GM12872 (cell line): Measurements from ENCODE around the gene MRPL55.

Source experiments
- CTCF ChIP-seq: IDR thresholded peaks from 3 replicates; pipeline ENCODE4 v1.5.1; 2011; ENCODE audit warnings: low read depth, mild to moderate bottlenecking, low read length, moderate library complexity; ENCODE audit not compliant: insufficient read depth

MRPL55 gene

GRCh38 chr1:228125185-228125584, 16.1 kb upstream of the MRPL55 start:
- TF ChIP-seq CTCF: no peak

DNA sequence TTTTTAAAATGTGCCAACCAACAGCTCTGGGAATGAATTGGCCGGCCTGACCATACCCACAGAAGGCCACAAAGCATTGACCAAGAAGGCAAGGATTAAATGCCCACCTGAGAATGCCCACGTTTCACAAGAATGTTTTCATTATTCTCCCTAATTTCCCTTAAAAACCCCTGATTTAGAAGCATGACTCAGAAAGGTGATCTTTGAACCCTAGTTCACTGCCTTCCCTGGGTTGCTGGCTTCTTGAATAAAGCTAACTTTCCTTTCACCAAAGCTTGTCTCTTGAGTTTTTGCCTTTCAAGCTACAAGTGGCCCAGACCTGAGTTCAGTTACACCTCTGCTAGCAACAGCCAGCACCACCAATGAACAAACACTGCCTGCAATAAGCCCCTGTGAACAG, 14.4 kb upstream of the MRPL55 start:
- no peak for TF ChIP-seq CTCF

DNA sequence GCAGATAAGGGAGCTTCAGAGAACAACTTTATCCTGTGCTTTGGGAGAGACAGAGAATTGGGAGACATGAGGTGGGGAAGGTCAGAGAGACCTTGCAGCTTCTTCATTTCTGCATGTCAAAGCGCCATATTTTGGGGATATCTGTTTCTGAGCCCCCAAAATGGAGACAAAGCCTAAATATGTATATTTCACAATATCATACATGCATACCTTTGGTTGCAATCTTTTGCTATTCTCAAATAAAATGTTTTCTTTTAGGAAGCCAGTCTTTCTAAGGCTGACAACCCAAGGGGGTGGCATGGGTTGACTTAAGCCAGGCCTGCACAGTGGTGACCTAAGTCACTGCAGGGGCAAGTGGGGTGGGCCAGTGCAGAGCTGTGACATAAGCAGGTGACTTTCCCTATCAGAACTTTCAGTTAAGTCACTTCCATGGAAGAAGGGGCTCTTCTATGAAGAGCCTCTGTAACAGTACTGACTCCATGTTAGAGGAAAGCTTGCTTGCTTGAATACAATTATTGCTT, 13.9 kb upstream of the MRPL55 start:
- TF ChIP-seq CTCF: no peak

DNA sequence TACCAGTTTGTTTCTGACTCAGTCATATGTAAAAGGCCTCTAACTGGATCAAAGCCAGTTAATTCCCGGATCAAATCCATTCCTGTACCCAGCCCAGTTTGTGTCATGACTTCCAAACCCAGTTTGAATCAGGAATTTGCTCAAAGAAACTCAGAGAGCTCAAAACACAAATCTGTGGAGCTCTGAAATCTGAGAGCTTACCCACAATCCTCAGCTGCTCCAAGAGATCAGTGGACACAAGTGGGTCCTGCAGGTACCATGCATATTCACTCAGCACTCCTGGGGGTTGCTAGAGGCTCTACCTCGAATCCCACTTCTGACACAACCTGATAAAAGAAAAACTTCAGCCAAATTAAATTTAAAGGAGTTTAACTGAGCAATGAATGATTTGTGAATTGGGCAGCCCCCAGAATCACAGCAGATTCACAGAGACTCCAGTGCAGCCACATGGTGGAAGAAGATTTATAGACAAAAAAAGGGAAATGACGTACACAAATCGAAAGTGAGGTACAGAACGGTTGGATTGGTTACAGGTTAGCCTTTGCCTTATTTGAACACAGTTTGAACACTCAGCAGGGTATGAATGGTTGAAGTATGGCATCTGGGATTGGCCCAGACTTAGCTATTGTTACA, 11.9 kb upstream of the MRPL55 start:
- no peak for TF ChIP-seq CTCF

DNA sequence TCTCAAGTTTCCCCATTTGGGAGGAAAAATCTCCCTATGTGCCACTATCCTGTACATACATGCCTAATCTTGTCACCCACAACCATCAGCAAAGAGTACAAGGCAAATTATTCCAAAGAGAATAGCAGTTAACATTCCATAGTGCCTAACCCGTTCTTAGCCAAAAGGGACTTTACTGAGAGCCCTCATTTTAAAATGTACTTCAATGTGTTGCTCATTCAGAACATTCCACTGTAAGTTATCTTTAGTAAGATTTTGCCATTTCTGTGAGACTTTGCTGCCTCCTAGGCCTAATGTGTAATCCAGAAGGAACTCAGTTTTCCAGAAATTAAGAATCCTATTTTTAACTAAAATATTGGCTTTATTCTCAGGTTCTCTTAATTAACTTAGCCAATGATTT, 11.3 kb upstream of the MRPL55 start:
- TF ChIP-seq CTCF: no peak

DNA sequence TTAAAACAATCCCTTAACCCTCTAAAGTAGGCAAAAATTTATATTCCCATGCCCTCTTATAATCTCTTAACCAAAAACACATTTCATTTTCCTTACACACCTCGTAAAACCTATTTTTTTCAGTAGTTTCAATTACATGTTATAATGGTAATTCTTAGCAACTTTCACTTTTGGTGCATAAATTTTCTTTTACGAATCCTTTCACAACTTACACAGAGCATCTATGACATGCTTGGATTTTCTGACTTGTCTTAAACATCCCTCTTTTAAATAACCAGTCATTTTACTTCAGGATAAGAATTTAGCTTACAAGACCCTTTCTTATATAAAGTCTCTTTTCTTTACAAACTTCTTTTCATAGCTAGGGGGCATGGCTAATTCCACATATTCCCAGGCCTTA, 8.9 kb upstream of the MRPL55 start:
- TF ChIP-seq CTCF: no peak

DNA sequence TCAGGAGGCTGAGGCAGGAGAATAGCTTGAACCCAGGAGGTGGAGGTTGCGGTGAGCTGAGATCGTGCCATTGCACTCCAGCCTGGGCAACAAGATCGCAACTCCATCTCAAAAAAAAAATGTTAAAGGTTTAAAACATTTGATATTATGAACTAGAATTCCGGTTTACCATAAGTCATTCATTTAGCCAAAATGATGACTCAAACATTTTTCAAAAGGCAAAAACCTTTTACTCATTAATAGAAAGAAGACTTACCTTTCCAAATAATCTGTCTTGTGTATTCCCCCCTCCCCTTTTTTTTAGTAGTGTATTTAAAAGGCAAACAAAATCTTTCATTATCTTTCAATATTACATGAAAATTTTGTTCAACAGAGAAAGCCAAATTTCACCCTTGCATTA, 8.2 kb upstream of the MRPL55 start:
- TF ChIP-seq CTCF: no peak

GRCh38 chr1:228114827-228115226, 5.7 kb upstream of the MRPL55 start:
- TF ChIP-seq CTCF: no peak
